ENCODE measurements around the gene NOXO1.
"Not testable (repeated sequence)": the region's sequence is repeated elsewhere in the genome, so short reads cannot be mapped to it uniquely, and the experiment has no call there.

NOXO1 gene

GRCh38 chr16:1964506-1965395, 16.5 kb downstream of the NOXO1 start, which contains the start of gene RPS2:
Gene RPS2, minus strand, starts transcription at chr16:1964826. Its CDS starts 201 bp downstream, at chr16:1964625.
- peaks cover 36% of the 10 kb centered on the region for H3K79me2 ChIP-seq (ENCODE audit: insufficient read depth, low read length)

GRCh38 chr16:1963806-1964505, 17.3 kb downstream of the NOXO1 start:
- Histone ChIP-seq H3K9me3 (ENCODE audit: insufficient read depth, low read length) (no peaks in the 10 kb centered on the region), H3K27me3 (ENCODE audit: low read length) (no peaks in the 10 kb centered on the region), H3K79me2 (ENCODE audit: insufficient read depth, low read length) (peaks cover 38% of the 10 kb centered on the region), H3K27ac (ENCODE audit: low read depth, low read length) (peak overlapping the region; percentile 88), H3K9me2 (replicated peaks; ENCODE audit: insufficient read depth, low read length) (no peaks in the 10 kb centered on the region), H3K9ac (ENCODE audit: low read length) (peak overlapping the region; percentile 98), H3K4me2 (ENCODE audit: low read depth, low read length, poor library complexity, severe bottlenecking) (peak overlapping the region; percentile 78), H4K20me1 (ENCODE audit: low read depth, low read length) (no peaks in the 10 kb centered on the region), H2AFZ (ENCODE audit: low read depth, low read length, severe bottlenecking) (no peak overlapping the region), H3F3A (ENCODE audit: insufficient read depth) (peaks cover 43% of the 10 kb centered on the region), H3K4me3 (ENCODE audit: insufficient read depth, low read length, poor library complexity, severe bottlenecking) (peak overlapping the region; percentile 75), H3K36me3 (ENCODE audit: low read length) (peaks cover 15% of the 10 kb centered on the region)
- TF ChIP-seq, protein P1, sequence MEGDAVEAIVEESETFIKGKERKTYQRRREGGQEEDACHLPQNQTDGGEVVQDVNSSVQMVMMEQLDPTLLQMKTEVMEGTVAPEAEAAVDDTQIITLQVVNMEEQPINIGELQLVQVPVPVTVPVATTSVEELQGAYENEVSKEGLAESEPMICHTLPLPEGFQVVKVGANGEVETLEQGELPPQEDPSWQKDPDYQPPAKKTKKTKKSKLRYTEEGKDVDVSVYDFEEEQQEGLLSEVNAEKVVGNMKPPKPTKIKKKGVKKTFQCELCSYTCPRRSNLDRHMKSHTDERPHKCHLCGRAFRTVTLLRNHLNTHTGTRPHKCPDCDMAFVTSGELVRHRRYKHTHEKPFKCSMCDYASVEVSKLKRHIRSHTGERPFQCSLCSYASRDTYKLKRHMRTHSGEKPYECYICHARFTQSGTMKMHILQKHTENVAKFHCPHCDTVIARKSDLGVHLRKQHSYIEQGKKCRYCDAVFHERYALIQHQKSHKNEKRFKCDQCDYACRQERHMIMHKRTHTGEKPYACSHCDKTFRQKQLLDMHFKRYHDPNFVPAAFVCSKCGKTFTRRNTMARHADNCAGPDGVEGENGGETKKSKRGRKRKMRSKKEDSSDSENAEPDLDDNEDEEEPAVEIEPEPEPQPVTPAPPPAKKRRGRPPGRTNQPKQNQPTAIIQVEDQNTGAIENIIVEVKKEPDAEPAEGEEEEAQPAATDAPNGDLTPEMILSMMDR (IDR thresholded peaks at IDR 0.05; ENCODE audit: insufficient read depth, low read length, poor library complexity, severe bottlenecking), result no peak
- no peak for TF ChIP-seq EZH2phosphoT487 (conservative IDR thresholded peaks at IDR 0.05; ENCODE audit: low read length)

More at GRCh38 chr16:1964506-1965395, 16.5 kb downstream of the NOXO1 start, which contains the start of gene RPS2:
- peak within 1 kb of the TSS; percentile 13 for H2AFZ ChIP-seq (ENCODE audit: low read depth, low read length, severe bottlenecking)
- H3K27ac ChIP-seq (ENCODE audit: low read depth, low read length), result peak within 1 kb of the TSS; percentile 88
- TF ChIP-seq EZH2phosphoT487 (conservative IDR thresholded peaks at IDR 0.05; ENCODE audit: low read length), result no peak
- TF ChIP-seq, protein P1 (IDR thresholded peaks at IDR 0.05; ENCODE audit: insufficient read depth, low read length, poor library complexity, severe bottlenecking), result no peak
- H3K4me3 ChIP-seq (ENCODE audit: insufficient read depth, low read length, poor library complexity, severe bottlenecking), result peak within 1 kb of the TSS; percentile 75
- no peaks in the 10 kb centered on the region for H4K20me1 ChIP-seq (ENCODE audit: low read depth, low read length)
- no peaks in the 10 kb centered on the region for H3K9me3 ChIP-seq (ENCODE audit: insufficient read depth, low read length)
- peak within 1 kb of the TSS; percentile 98 for H3K9ac ChIP-seq (ENCODE audit: low read length)
- no peaks in the 10 kb centered on the region for H3K9me2 ChIP-seq (replicated peaks; ENCODE audit: insufficient read depth, low read length)
- H3K36me3 ChIP-seq (ENCODE audit: low read length), result peaks cover 15% of the 10 kb centered on the region
- H3K27me3 ChIP-seq (ENCODE audit: low read length), result no peaks in the 10 kb centered on the region
- peak within 1 kb of the TSS; percentile 78 for H3K4me2 ChIP-seq (ENCODE audit: low read depth, low read length, poor library complexity, severe bottlenecking)
- peaks cover 43% of the 10 kb centered on the region for H3F3A ChIP-seq (ENCODE audit: insufficient read depth)

DNA sequence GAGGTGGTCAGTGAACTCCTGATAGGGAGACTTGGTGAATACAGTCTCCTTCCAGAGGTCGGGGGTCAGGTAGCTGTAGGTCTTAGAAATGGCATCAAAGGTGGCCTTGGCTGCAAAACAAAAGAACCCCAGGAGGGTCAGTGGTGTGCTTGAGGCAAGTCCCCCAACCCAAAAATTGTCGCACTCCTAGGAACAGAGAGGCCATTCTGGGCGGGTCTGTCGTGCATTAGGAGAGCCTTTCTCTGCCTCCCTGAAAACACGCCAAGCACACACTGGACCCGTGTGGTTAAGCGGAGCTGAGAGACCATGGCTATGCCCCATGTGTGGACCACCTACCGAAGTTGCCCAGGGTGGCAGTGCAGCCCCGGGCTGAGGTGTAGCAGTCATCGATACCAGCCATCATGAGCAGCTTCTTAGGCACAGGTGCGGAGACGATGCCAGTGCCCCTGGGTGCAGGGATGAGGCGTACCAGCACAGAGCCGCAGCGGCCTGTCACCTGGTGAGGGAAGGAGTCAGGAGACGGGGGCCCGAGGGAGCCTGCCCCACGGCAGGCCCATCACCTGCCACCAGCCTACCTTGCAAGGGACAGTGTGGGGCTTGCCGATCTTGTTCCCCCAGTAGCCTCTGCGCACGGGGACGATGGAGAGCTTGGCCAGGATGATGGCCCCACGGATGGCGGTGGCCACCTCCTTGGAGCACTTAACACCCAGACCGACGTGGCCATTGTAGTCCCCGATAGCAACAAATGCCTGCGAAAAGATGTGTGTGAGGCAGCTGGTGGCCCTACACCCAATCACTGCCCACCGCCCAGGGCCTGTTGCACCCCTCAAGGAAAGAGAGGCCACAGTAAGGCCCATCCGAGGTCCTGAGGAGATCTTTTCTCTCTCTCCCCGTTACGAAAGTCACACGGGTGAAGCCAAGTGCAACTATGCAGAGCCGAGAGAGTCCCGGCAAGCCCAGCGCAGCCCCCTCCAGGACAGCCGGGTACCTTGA, 18.8 kb downstream of the NOXO1 start:
- peaks cover 38% of the 10 kb centered on the region for H3K79me2 ChIP-seq (ENCODE audit: insufficient read depth, low read length)
- not testable (repeated sequence) for H3K9me3 ChIP-seq (ENCODE audit: insufficient read depth, low read length); H4K20me1 ChIP-seq (ENCODE audit: low read depth, low read length); H2AFZ ChIP-seq (ENCODE audit: low read depth, low read length, severe bottlenecking); H3K27me3 ChIP-seq (ENCODE audit: low read length); H3K9me2 ChIP-seq (replicated peaks; ENCODE audit: insufficient read depth, low read length)
- peaks cover 15% of the 10 kb centered on the region for H3K36me3 ChIP-seq (ENCODE audit: low read length)
- peak overlapping the region; percentile 75 for H3K4me3 ChIP-seq (ENCODE audit: insufficient read depth, low read length, poor library complexity, severe bottlenecking)
- peak overlapping the region; percentile 98 for H3K9ac ChIP-seq (ENCODE audit: low read length)
- H3K27ac ChIP-seq (ENCODE audit: low read depth, low read length), result peak overlapping the region; percentile 88
- peak overlapping the region; percentile 78 for H3K4me2 ChIP-seq (ENCODE audit: low read depth, low read length, poor library complexity, severe bottlenecking)
- peaks cover 43% of the 10 kb centered on the region for H3F3A ChIP-seq (ENCODE audit: insufficient read depth)
